WTC11 (cell line): Measurements from ENCODE around the gene AGBL5.

ENCODE experiments used
- E2F4 ChIP-seq: sonication (generic); formaldehyde crosslinking; IDR thresholded peaks from 2 replicates; pipeline ENCODE4 v1.8.1; 2022; ENCODE audit warnings: low read depth, mild to moderate bottlenecking, moderate library complexity, missing genetic modification reagents, borderline replicate concordance
- TF ChIP-seq, protein P1 (sequence below): sonication (generic); formaldehyde crosslinking; IDR thresholded peaks from 2 replicates; pipeline ENCODE4 v1.8.0; 2023; ENCODE audit warnings: missing genetic modification reagents

DNA sequence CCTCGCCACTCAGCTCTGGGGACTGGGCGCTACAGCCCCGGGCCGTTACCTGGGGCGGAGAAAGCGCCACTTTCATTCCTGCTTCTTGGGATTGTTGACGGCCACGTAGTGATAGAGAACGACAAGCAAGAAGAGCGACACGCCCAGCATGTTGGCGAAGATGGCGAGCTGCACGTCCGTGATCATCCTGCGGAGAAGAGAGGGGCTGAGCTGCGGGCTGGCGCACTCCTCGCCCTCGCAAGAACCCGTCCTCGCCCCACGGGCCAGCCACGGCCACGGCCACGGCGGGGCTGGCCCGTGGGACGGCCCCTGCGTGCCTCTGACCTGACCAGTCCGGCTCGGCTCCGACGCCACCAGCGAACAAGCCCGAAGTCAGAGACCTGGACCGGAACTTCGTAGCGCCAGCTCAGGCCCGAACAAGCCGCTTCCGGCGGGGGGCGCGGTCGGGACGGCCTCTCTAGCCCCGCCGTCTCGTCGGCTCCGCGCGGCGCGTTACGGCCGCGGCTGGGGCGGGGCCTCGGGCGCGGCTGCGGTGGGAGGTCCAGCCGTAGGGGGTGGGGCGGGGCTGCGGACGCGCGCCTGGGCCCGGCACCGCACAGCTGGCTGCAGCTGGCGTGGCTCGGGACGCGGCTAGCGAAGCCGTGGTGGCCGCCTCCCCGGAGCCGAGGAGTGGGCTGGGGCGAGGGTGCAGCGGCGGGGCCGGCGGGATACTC is 20.0 kb downstream of the AGBL5 start, which contains the start of gene OST4:
- TF ChIP-seq E2F4 (CRISPR knock-in tag), result no peak
- TF ChIP-seq, protein P1, sequence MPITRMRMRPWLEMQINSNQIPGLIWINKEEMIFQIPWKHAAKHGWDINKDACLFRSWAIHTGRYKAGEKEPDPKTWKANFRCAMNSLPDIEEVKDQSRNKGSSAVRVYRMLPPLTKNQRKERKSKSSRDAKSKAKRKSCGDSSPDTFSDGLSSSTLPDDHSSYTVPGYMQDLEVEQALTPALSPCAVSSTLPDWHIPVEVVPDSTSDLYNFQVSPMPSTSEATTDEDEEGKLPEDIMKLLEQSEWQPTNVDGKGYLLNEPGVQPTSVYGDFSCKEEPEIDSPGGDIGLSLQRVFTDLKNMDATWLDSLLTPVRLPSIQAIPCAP (CRISPR knock-in tag), result no peak; the same call in 1 of the 2 replicates
